NCI-H345 treated with DMSO at 0.1 percent for 48 hours (cell line): Measurements from ENCODE around the gene CDC42BPA.

Experiments
- DNase-seq: peaks from one replicate; lab custom pipeline; 2025; ENCODE audit not compliant: unreplicated experiment; lab: John Stamatoyannopoulos, UW

The CDC42BPA gene

DNA sequence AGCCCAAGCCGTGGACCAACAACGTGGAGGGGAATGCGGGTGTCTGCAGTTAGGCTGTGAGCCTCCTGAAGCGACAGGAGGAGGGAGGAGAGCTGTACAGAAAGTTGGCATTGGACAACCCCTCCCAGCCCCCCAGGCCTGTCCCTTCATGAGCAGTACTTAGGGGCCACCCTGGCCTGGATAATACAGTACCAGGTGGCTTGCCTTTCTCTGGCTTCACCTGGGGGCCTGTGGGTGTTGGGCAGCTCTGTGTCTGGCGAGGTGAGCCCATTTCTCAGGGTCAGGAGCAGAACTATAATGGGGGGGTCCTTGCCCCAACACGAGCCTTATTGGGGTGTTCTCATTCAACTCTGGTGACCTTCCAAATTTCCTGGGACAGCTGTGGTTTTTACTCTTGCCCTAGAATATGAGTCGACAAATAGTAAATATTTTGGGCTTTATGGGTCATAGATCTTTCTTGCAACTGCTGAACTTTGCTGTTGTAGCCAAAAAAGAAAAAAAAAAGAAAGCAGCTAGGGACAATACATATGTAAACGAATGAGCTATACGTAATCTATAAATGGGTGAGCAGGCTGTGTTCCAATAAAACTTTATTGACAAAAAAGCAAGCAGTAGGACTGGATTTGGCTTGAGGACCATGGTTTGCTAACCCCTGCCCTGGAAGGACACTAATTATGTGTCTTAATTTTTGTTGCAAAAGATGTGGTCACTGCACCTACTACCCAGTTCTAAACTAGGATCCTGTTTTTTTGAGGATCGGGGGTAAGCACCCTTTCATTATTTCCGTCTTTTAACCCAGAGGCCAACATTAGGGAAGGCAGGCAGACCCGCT is 366.8 kb downstream of the CDC42BPA start:
- no peak for DNase-seq

DNA sequence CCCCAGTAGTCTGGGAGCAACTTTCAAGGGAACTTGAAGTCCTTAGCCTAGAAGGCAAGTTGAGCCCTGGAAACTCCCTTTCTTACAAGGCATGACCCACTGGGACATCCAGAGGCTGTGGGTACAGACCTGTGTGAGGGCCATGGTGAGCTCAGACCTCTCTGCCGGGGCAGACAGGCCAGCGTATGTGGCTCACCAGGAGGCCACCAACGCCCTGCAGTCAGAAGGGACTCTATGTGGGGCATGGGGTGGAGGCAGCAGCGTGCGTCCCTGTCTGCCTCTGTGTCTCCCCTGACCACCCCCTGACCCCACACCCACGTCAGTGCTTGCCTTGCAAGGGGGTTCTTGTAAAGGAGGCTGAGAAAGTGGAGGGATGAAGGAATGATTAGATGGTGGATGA is 367.4 kb downstream of the CDC42BPA start:
- no peak for DNase-seq

DNA sequence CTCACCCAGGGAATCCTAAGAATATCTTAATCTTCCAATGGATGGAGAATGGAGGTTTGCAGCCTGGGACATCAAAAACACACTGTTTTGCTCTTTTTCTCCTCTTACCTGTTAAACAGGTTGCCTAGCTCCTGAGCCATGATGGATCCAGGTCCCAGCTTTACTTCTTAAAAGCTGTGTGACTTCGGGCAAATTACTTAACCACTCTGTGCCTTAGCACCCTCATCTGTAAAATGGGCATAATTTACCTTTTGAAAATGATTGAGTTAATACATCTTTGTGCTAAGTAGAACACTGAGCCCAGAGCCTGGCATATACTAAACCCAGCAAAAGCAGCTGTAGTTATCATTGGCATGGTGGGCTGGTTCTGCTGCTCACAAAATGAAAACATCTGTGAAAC is 368.0 kb downstream of the CDC42BPA start:
- no peak for DNase-seq

DNA sequence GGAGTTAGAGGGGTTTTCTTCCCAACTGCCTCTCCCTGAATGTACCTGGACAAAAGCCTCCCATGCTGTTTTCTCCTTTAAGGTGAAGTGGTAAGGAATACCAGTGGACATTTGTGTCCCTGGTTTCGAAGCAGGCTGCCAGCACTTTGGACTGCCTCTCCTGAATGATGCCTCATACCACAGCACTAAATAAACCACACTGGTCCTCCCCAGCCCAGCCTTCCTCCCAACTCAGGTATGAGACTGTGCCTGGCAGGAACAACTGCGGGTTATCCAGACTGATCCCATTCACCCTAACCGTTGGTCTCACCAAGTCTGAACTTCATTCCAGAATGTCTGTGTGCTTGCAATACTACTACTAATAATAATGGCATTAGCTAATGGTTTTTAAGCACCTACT is 368.9 kb downstream of the CDC42BPA start:
- DNase-seq, result no peak

DNA sequence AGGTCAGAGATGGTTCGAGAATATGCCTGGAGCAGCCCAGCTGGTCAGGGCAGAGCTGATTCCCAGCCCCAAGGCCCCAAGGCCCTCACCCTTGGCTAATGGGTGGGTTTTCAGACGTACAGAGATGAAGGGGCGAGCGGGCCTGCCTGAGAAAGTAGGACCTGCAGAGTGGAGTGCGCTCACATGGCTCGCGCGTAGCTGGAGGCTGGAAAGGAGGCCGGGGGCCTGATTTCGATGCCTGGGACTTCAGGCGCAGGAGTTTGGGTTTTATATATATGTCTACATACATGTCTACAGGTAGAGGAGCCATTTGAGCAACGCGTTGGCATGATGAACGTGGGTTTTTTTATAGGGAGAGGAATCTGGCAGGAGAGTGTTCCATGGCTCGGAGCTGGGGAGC is 369.3 kb downstream of the CDC42BPA start:
- no peak for DNase-seq

DNA sequence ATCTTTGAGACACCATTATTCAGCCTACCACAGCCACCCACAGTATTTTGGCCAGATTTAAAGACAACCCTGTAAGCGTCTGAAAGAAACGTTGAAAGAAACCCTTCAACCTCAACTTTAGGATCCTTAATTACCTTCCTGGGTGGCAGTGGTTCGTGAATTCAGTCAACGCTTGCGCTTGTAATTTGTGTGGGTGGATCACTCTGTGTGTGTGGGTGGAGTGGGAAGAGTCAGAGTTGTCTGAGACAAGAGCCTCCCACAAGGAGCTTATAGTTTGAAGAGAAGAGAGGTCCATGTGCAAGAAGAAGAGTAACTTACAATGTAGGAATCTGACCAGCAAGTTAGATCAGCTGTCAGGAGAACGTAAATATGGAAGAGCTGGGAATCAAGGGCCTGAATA is 369.8 kb downstream of the CDC42BPA start:
- no peak for DNase-seq

DNA sequence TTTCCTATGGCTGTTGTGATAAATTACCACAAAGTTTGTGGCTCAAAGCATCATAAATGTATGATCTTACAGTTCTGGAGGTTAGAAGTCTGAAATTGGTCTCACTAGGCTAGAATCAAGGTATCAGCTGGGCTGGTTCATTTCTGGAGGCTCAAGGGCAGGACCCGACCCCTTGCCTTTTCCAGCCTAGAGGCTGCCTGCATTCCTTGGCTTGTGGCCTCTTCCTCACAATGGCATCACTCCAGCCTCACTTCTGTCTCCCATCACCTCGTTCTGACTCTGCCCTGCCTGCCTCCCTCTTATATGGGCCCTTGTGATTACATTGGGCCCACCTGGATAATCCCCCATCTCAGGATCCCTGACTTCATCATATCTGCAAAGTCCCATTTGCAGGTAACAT is 370.2 kb downstream of the CDC42BPA start:
- no peak for DNase-seq

DNA sequence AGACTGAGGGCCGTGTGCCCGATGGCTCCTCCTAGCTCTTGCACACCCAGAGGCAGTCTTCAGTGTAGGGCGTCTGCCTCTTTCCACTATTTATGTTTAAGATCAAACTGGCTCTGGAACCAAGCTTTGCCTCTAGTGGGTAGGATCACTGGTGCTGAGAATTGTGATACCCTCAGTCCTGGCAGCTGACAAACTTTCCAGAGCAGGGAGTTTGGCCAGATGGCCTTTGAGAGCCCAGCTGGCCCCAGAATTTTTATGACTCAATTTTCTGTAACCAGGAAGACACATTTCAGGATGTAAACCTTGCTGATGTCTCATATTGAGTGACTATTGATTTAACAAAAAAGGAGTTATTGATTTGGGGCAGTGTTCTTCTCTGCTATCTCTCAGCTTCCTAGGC is 371.5 kb downstream of the CDC42BPA start:
- DNase-seq, result no peak

DNA sequence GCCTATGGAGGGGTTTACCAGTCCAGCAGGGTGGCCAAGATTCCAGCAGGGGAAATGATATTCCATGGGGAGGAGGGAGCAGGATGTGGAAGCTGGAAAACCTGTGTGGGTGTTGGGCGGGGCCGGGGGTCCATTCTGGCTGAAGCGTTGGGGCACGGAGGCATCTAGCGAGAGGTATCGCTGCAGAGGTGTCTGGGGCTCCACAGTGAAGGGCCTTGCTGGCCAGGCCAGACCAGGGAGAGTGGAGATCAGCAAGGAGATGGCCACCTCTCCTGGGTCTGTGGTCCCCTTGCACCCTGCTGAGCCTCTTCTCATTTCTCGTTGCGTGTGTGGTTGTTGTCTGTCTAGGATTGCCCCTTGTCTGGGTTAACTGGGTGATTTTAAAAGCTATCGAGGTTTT is 372.0 kb downstream of the CDC42BPA start:
- no peak for DNase-seq

DNA sequence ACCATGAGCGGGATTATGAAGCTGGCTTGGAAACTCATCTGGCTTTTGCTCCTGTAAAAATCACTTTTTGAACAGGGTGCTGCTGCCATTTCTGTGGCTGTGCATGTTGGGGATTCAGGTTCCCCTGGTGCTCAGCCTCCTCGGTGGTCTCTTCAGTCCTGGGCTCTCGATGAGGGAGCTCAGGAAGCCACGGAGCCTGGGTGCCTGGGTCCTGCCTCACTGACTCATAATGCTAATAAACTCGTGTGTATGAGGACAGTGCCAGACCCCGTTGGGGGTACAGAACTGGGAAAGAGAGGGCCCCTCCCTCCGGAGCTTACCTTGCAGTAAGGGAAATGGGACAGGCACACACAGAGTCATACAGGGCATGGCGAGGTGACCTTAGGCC is 372.4 kb downstream of the CDC42BPA start:
- no peak for DNase-seq

DNA sequence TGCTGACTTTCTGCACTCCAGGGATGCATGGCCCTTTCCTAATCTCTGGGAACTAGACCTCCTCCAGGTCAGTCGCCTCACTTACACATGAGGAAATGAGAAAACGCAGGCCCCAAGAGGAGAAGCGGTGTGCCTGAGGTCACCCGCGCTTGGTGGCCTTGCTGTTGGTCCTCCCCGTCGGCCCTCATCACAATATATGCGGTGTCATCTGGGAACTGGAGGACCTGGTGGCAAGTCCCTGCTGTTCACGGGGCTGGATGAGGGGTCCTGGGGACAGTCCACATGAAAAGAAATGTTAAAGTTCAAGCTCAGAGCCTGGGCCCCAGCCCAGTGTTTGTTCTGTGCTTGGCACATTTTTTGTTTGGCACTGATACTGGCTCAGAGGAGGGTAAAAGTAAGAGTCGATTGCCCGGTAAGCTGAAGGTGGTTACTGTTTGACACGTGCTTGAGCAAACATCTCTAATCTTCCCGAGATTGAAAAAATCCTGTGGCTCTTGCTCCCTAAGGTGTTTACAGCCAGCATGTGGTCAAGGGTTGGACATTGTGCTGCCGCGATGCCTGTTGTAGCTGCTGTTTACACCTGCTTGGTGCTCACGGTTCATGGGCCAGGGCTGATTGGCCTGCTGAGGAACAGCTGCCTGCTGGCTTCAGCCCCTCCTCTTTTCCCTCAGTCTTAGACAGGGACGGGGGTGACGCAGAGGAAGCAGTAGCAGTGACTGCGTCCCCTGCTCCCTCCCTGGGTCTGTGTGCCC is 373.0 kb downstream of the CDC42BPA start:
- peak; percentile 49 for DNase-seq

DNA sequence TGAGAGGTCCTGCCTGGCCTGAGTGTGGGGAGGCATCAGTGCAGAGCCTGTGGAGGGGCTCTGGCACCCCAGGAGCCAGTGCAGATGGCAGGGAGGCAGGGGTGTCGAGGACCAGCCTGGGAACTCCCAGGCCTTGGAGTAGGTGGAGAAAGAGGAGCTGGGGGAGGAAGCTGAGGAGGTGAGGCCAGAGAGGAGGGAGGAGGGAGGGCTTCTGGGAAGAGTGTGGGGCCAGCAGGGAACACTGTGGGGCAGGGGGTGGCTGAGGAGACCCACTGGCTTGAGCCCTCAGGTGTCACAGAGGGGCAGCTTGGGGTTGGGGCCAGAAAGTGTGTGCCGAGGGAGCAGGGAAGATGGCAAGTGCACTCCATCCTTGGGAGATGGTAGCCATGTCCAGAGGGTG is 374.4 kb downstream of the CDC42BPA start:
- no peak for DNase-seq

DNA sequence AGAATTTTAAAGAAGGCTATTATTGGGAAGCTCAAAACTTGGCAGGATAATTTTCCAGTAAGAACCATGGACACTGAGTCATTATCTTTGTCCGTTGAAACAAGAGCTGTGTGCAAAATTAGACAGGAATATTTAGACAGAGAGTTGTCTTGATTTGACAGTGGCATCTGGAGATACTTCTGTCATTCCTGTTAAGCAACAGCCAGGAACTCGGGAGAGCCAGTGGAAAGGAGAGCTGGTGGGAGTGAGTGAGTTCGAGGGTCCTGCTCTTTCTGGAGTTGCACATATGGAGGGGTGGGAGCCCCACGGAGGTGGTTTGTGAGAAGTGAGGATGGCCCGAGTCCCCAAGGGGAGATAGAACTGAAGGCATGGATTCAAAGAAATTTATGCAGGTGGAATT is 375.1 kb downstream of the CDC42BPA start:
- no peak for DNase-seq

DNA sequence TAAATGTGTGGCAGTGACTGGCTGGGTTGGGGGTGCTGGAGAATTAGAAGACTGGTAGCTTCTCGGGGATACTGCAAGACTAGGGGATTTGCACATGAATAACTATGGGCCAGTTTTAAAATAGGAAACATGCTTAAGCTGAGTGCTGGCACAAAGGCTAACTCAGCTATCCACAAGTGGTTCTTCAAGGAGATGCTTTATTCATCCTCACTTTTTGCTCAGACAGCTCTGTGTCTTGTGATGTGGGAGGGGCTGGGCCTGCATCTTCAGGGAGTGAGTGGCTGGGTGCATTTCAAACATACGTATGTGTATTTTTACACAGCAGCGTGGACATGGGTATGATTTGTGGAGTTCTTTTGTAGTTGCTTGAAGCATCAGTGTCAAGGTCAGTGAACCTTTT is 375.9 kb downstream of the CDC42BPA start:
- DNase-seq, result no peak

DNA sequence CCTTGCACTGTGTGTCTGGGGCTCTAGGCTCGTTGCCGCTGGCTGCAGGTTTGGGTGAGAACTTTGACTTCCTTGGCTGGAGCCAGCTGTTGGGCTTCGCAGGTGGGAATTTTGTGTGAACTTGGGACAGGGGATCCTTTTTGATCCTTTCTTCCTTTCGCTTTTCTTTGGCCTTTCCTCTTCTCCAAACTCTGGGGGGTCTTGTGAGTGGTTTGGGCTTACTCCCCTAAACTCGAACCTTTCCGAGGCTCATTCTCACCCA is 377.6 kb downstream of the CDC42BPA start:
- no peak for DNase-seq

DNA sequence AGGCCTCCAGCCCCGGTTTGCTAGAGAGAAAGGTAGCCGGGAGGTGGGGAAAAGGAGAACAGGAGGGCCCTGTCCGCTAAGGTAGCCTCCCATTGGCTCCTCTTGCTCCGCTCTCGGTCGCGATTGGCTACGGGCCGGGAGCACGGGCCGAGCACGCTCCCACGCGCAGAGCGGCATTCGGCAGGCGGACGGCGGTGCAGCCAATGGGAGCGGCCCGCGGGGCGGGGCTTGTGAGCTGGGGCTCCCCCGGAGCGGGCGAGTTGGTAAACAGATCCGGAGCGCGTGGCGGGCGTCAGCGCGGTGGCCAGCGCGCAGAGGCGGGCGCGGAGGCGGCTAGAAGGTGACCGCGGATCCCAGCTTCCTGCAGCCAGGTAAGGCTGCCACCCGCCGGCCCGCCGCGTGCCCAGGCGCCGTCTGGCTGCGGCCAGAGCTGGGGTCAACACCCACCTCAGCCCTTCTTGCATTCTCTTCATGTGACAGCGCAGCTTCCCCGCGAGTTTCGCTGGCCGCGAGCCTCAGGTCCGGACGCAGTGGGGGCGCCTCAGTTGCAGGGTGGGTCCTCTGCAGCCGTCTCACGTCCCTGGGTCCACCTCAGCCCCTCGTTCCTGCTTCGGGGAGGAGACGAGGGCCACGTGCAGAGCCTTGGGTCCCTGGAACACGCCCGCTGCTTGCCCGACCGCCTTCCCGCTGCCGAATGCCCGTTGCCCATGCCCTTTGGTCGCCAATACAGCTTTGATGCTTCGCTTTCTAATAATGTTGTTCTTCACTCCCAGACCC is 378.1 kb downstream of the CDC42BPA start, which contains the start of gene COQ8A:
Gene COQ8A (plus strand): TSS at position 266 of the 777 bp plus-strand sequence. CDS start 21,092 bp downstream, outside the sequence.
- peak; percentile 99 for DNase-seq
